Endometrial microvascular endothelial cells (primary cell): Measurements from ENCODE around the gene IQCK. TPM values are rescaled to one million over a fixed set of nuclear protein-coding genes. Genes with fewer than 3 reads are reported as not detected.

Experiments used
- in situ Hi-C: cut with HindIII; loops from 2 replicates; pipeline ENCODE4 v1.10.0; 2017; ENCODE audit warnings: low sequenced_read_pairs, low pct_unique_long_range_greater_than_20kb; ENCODE audit errors: inconsistent ontology term
- total RNA-seq: library from RNA; depleted of rRNA; stranded (reverse); fragments of >200 nt; gene quantifications from one replicate; pipeline ENCODE4 v1.2.3, GENCODE V29; 2015; ENCODE audit errors: inconsistent ontology term

Gene IQCK
- total RNA-seq, 1 donor from 2014 or later = 16.5 TPM

GRCh38 chr16:19883966-19884485 is 166.0 kb downstream of the IQCK start:
- in situ Hi-C loops = loop anchor here (25.0 kb wide), 2 partner anchors 172 to 272 kb away; partner anchors contain the start of genes IQCK and KNOP1

GRCh38 chr16:19884611-19885450 is 166.8 kb downstream of the IQCK start, which contains the start of gene GPRC5B:
Gene GPRC5B, minus strand, starts transcription at chr16:19884848. Its CDS starts 12,003 bp downstream, at chr16:19872845.
- in situ Hi-C loops = loop anchor here (25.0 kb wide), 2 partner anchors 173 to 273 kb away; partner anchors contain the start of genes IQCK and KNOP1

- in situ Hi-C loops = loop anchor here (25.0 kb wide), 2 partner anchors 173 to 273 kb away; partner anchors contain the start of genes IQCK and KNOP1
Measured at GRCh38 chr16:19885451-19886072, 167.5 kb downstream of the IQCK start.

GRCh38 chr16:19886073-19886941 is 168.2 kb downstream of the IQCK start:
- in situ Hi-C loops = loop anchor here (25.0 kb wide), 2 partner anchors 174 to 274 kb away; partner anchors contain the start of genes IQCK and KNOP1

- in situ Hi-C loops = loop anchor here (25.0 kb wide), 2 partner anchors 177 to 277 kb away; partner anchors contain the start of genes IQCK and KNOP1
Measured at GRCh38 chr16:19888834-19889233, 170.8 kb downstream of the IQCK start.

- in situ Hi-C loops = loop anchor here (25.0 kb wide), 2 partner anchors 179 to 279 kb away; partner anchors contain the start of genes IQCK and KNOP1
Measured at GRCh38 chr16:19890901-19891300, 172.8 kb downstream of the IQCK start.

GRCh38 chr16:19892902-19893301 is 174.8 kb downstream of the IQCK start:
- in situ Hi-C loops = loop anchor here (25.0 kb wide), 2 partner anchors 181 to 281 kb away; partner anchors contain the start of genes IQCK and KNOP1

- in situ Hi-C loops = loop anchor here (25.0 kb wide), 2 partner anchors 182 to 282 kb away; partner anchors contain the start of genes IQCK and KNOP1
Measured at GRCh38 chr16:19894586-19894985, 176.5 kb downstream of the IQCK start.

- in situ Hi-C loops = loop anchor here (25.0 kb wide), 2 partner anchors 185 to 285 kb away; partner anchors contain the start of genes IQCK and KNOP1
Measured at GRCh38 chr16:19896951-19897350, 178.9 kb downstream of the IQCK start.

GRCh38 chr16:19898166-19898565 is 180.1 kb downstream of the IQCK start:
- in situ Hi-C loops = loop anchor here (25.0 kb wide), 2 partner anchors 186 to 286 kb away; partner anchors contain the start of genes IQCK and KNOP1

GRCh38 chr16:19898924-19899604 is 181.0 kb downstream of the IQCK start:
- in situ Hi-C loops = loop anchor here (25.0 kb wide), 2 partner anchors 187 to 287 kb away; partner anchors contain the start of genes IQCK and KNOP1

GRCh38 chr16:19899605-19899955 is 181.5 kb downstream of the IQCK start:
- in situ Hi-C loops = loop anchor here (25.0 kb wide), 2 partner anchors 187 to 287 kb away; partner anchors contain the start of genes IQCK and KNOP1

GRCh38 chr16:19901164-19901563 is 183.1 kb downstream of the IQCK start:
- in situ Hi-C loops = no loop called here

- in situ Hi-C loops = no loop called here
Measured at GRCh38 chr16:19907161-19907992, 189.3 kb downstream of the IQCK start.
